ENCODE measurements around the gene HIGD1C. TPM values are rescaled to one million over a fixed set of nuclear protein-coding genes. Genes with fewer than 3 reads are reported as not detected.

Gene HIGD1C
- total and polyA plus RNA-seq, 9 donors, result not detected

DNA sequence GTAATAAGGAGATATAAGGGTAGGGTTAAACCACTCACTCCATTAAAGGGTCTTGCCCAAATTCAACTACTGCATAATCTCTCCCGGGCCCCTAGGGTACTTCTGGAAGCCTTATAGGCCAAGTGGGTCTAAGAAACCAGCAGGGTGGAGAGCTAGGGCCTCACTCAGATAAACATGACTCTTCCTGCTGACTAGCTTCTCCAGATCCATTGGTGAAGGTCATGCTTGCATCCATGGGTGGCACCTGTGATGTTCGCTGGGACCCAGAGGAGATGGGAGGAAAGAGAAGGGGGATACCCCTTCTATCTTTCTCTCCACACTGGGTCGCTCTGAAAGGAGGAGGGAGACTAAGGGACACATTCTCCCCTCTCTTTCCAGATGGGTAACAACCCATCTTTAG lies 36.1 kb upstream of the HIGD1C start:
- H3K27ac ChIP-seq, result no peak overlapping the region
- no peak overlapping the region for H3K4me3 ChIP-seq
- intact Hi-C loops (cut with DNase I), result loop anchor here in 1 of 4 donors (5.0 kb wide), 1 partner anchor 89 kb away; no protein-coding TSS in a partner anchor
- TF ChIP-seq EP300 (IDR thresholded peaks at IDR 0.05), result no peak
- no peak for TF ChIP-seq POLR2A (IDR thresholded peaks at IDR 0.05)
- TF ChIP-seq, protein P1, sequence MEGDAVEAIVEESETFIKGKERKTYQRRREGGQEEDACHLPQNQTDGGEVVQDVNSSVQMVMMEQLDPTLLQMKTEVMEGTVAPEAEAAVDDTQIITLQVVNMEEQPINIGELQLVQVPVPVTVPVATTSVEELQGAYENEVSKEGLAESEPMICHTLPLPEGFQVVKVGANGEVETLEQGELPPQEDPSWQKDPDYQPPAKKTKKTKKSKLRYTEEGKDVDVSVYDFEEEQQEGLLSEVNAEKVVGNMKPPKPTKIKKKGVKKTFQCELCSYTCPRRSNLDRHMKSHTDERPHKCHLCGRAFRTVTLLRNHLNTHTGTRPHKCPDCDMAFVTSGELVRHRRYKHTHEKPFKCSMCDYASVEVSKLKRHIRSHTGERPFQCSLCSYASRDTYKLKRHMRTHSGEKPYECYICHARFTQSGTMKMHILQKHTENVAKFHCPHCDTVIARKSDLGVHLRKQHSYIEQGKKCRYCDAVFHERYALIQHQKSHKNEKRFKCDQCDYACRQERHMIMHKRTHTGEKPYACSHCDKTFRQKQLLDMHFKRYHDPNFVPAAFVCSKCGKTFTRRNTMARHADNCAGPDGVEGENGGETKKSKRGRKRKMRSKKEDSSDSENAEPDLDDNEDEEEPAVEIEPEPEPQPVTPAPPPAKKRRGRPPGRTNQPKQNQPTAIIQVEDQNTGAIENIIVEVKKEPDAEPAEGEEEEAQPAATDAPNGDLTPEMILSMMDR (IDR thresholded peaks at IDR 0.05), result no peak
- 87 to 93% (median 90%) methylated on average over 3 of the region's 3 CpGs for WGBS, 3 donors
- no peaks in the 10 kb centered on the region for H3K27me3 ChIP-seq
- H3K4me1 ChIP-seq (ENCODE audit: insufficient read depth), result no peaks in the 10 kb centered on the region
- no peak for DNase-seq
- H3K9me3 ChIP-seq, result peaks cover 0 to 3% of the 10 kb centered on the region in 2 donors
- H3K36me3 ChIP-seq, result no peaks in the 10 kb centered on the region

DNA sequence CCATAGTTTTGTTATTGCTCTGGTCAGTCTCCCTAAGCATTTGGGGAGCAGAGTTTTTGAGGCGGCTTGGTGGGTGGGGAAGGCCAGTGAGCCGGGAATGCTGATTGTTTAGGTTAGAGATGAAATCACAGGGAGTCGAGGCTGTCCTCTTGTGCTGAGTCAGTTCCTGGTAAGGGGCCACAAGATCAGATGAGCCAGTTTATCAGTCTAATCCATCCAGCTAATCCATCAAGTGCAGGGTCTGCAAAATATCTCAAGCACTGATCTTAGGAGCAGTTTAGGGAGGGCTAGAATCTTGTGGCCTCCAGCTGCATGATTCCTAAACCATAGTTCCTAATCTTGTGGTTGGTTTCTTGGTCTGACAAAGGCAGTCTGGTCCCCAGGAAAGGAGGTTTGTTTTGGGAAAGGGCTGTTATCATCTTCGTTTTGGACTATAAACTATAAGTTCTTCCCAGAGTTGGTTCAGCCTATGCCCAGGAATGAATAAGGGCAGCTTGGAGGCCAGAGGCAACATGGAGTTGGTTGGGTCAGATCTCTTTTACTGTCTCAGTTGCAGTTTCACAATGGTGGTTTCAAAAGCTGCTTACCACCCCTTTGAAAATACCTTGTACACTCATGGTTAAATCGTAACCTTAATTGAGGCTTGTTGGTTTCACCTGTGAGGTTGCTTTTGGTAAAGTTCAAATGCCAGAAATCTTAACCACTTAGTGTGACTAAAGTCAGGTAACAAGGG lies 33.6 kb upstream of the HIGD1C start:
- WGBS, 3 donors, result 57 to 70% (median 65%) methylated on average over 5 of the region's 5 CpGs
- no peaks in the 10 kb centered on the region for H3K27me3 ChIP-seq
- H3K36me3 ChIP-seq, result no peaks in the 10 kb centered on the region
- no peak overlapping the region for H3K27ac ChIP-seq
- no peak for DNase-seq
- TF ChIP-seq, protein P1 (IDR thresholded peaks at IDR 0.05), result no peak
- no peak for TF ChIP-seq POLR2A (IDR thresholded peaks at IDR 0.05)
- TF ChIP-seq EP300 (IDR thresholded peaks at IDR 0.05), result no peak
- intact Hi-C loops (cut with DNase I), result loop anchor here in 1 of 4 donors (5.0 kb wide), 1 partner anchor 91 kb away; no protein-coding TSS in a partner anchor
- peaks cover 3% of the 10 kb centered on the region for H3K4me1 ChIP-seq (ENCODE audit: insufficient read depth)
- no peaks in the 10 kb centered on the region for H3K9me3 ChIP-seq
- no peak overlapping the region for H3K4me3 ChIP-seq

DNA sequence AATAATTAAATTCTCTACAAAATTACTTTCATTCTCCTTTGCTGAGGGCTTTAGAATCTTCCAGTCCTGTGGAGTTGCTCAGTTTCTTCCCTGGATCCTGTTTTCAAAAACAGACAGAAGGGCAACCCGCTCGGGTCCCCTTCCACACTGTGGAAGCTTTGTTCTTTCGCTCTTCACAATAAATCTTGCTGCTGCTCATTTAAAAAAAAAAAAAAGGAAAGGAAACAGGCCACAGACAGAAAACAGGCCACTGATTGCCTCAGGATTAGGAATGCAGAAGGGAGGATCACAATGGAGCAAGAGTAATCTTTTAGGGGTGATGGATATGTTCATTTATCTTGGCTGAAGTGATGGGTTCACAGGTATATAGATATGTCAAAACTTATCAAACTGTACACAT lies 29.5 kb upstream of the HIGD1C start:
- Histone ChIP-seq H3K36me3 (no peaks in the 10 kb centered on the region), H3K4me3 (no peak overlapping the region), H3K4me1 (ENCODE audit: insufficient read depth) (peaks cover 3% of the 10 kb centered on the region), H3K27ac (peak overlapping the region in 1 of 2 donors; percentile 87), H3K9me3 (no peaks in the 10 kb centered on the region), H3K27me3 (no peaks in the 10 kb centered on the region)
- 2 to 5% (median 5%) methylated on average over 3 of the region's 3 CpGs for WGBS, 3 donors
- TF ChIP-seq, protein P1 (IDR thresholded peaks at IDR 0.05), result no peak
- TF ChIP-seq EP300 (IDR thresholded peaks at IDR 0.05) (no peak), POLR2A (IDR thresholded peaks at IDR 0.05) (no peak)
- intact Hi-C loops (cut with DNase I), result loop anchor here in 2 of 4 donors (10.0 kb wide), 1 partner anchor 62 kb away; no protein-coding TSS in a partner anchor
- DNase-seq, result peak in 2 of 5 donors; percentile 39 to 43

DNA sequence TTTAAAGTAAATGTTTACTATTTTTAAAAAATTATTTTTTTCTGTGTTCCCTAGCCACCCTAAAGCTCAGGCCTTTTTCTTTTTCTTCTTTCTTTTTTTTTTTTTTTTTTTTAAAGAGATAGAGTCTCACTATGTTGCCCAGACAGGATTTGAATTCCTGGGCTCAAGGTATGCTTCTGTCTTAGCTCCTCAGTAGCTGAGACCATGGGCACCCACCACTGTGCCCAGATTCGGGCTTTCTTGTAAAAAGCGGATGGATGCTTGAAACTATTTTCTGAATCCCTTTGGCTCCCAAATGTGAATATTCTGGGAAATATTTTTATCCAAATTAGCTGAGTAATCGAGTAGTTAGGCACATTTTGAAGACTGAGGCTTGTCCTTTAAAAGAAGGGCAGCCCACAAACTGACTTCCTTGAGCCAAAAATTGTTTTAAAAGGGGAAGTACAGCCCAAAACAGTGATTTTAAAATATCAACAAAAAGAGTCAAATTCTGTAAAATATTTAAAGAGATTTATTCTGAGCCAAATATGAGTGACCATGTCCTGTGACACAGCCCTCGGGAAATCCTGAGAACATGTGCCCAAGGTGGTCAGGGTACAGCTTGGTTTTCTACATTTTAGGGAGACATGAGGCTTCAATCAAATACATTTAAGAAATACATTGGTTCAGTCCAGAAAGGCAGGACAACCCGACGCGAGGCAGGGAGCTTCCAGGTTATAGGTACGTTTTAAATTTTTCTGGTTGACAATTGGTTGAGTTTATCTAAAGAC lies 28.8 kb upstream of the HIGD1C start:
- H3K36me3 ChIP-seq, result no peaks in the 10 kb centered on the region
- WGBS, 3 donors, result 2 to 7% (median 6%) methylated on average over 8 of the region's 8 CpGs
- peaks cover 6% of the 10 kb centered on the region for H3K4me1 ChIP-seq (ENCODE audit: insufficient read depth)
- H3K27ac ChIP-seq, result peak overlapping the region; percentile 35 to 87
- no peaks in the 10 kb centered on the region for H3K27me3 ChIP-seq
- H3K4me3 ChIP-seq, result peak overlapping the region; percentile 69
- TF ChIP-seq POLR2A (IDR thresholded peaks at IDR 0.05), result no peak
- TF ChIP-seq, protein P1 (IDR thresholded peaks at IDR 0.05), result no peak
- no peak for TF ChIP-seq EP300 (IDR thresholded peaks at IDR 0.05)
- no peaks in the 10 kb centered on the region for H3K9me3 ChIP-seq
- no peak for DNase-seq
- intact Hi-C loops (cut with DNase I), result loop anchor here in 2 of 4 donors (10.0 kb wide), 1 partner anchor 61 kb away; no protein-coding TSS in a partner anchor
